NOMO-1 (cell line): Measurements from ENCODE around the gene KCNF1.
A peak's percentile ranks its signal among the peaks of the same experiment; 100 is the strongest.

ENCODE experiments used
- DNase-seq, 2 experiments: peaks; one replicate each; lab custom pipeline; 2025; ENCODE audit not compliant: unreplicated experiment in 2 of 2; lab: John Stamatoyannopoulos, UW

KCNF1 gene

GRCh38 chr2:10879624-10880585, 31.8 kb upstream of the KCNF1 start:
- DNase-seq, result no peak

GRCh38 chr2:10880586-10881321, 31.0 kb upstream of the KCNF1 start:
- peak; percentile 87 to 91 for DNase-seq

DNA sequence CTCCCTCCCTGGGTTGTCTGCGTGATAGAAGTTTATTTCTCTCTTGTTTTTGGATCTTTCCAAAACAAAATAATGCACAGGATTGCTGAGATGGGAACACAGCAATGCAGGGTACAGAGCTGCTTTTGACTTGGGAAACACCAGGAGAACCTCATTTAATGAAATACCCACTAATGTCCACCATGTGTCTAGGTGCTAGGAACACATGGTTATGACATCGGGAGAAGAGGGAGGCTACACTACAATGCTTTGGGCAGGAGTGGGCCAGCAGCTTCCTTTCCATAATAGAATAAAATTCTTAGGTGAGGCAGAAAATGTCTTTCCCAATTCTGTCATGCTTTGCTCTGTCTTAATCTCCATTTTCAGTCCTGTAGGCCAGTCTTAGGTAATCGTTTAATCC, 29.2 kb upstream of the KCNF1 start:
- DNase-seq, result no peak

GRCh38 chr2:10883066-10883465, 28.7 kb upstream of the KCNF1 start:
- DNase-seq, result no peak

DNA sequence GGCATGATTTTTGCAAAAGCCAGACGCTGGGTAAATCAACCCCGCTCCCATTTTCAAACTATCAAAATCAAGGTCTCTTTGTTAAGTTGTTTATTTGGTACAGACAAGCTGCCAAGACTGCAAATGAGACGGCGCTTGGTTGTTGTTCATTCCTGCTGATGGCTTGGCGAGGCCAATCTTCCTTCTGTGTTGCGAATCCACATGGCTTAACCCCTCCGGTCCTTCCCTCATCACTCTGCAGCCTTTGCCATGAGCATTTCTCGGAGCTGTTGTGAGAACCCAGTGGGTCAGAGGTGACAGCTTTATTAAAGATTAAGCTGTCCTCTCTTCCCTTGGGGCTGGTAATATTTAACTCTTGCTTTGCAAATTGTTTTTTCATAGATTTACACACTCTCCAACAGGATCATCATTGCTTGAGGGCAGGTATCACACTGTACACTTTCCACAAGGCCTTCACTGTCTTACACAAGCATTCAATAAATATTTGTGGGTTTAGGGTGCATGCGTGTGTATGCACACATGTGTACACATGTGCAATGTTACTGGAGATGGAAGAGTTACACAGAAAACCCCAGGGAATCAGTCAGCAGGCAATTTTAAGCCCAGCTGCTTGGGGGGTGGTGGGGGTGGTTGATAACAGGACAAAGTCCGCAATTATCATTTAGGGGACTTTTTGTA, 27.8 kb upstream of the KCNF1 start:
- DNase-seq, result no peak

DNA sequence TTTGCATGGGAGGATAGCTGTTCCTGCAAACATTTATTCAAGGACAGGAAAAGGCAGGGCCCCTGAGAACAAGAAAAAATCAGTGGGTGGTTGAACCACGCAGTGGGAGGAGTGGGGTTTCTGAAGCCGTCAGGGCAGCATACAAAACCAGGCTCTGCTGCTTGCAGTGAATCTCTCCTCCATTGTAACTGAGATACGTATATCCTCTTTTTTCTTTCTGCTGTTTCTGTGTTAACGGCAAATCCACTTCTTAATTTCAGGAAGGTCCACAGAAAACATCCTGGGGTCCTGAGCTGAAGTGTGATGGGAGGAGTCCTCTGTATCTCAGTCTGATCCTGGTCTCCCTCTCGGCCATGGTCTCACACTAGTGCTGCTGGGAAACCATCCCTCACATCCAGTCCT, 27.2 kb upstream of the KCNF1 start:
- DNase-seq, result no peak

DNA sequence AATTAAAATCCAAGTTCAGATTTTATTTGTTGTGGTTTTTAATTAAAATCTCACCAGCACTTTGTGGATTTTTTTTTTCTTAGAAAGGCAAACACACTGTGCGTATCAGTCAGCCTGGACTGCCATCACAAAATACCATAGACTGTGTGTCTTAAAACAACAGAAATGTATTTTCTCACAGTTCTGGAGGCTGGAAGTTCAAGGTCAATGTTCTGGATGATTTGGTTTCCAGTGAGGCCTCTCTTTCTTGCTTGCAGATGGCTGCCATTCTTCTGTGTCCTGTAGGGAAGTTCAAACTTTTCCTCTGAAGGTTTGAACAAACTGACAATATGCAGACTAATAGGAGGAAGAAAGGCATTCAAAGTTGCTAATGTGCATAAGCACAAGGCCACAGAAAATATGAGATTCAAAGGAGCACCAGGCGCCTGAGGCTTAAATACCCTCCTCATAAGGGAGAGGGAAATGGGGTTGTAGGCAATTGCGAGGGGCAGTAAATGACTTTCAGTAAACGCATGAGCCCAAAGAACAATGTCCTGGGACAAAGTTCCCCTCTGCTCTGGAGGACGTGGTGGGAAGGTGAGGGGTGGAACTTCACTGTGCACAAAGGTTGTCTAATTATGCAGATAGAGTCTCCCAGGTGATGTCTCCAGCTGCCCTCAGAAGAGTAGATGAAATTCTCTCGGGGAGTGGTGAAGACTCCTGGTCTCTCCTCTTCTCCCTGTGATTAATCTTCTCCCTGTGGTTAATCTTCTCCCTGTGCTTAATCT, 26.5 kb upstream of the KCNF1 start:
- DNase-seq, result no peak

- no peak for DNase-seq
These were observed 24.3 kb upstream of the KCNF1 start for GRCh38 chr2:10887476-10887875.

DNA sequence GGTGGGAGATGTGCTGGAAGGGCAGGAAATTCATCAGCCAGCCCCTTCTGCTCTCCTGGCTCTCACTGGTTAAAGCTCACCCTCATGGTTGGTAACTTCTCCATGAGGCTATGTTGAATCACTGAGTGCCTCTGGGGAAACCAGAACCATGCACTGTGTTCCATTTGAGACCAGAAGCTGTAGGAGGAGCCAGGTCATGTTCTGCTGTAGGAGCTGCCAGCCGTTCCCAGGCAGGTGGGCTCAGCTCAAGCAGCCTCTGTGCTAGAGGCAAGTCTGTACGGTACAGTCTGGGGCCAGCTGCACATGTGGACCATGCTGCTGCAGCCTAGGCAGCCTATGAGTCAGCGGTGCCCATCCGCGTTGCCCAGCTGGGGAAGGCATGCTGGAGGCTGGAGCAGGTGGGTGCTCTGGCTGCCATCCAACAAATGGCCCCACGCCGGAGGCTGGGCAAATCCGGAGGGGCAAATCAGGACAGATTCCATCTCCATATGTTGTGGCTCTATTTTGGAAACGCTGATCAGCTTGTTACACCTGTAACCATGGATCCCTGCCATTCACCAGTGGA, 22.0 kb upstream of the KCNF1 start:
- DNase-seq, result no peak

GRCh38 chr2:10890706-10891270, 20.9 kb upstream of the KCNF1 start:
- DNase-seq, result no peak

DNA sequence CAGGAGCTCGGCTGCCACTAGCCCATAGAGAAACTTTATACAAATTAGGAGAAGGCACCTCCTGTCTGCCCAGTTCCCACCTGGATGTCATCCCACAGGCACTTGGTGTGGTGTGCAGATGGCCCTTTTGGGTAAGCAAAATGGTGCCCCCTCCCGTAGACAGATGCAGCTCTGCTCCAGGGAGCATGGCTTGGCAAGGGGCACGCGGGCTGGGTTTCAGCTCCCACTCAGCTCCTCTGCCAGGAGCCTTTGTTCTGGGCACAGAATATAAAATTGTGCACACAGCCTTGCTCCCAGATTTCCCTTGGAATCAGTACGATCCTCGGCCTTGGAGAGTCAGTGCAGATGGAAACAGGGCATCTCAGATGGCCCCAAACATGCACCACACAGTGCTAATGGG, 20.3 kb upstream of the KCNF1 start:
- no peak for DNase-seq

- DNase-seq, result no peak
These were observed 19.9 kb upstream of the KCNF1 start for GRCh38 chr2:10891848-10892247.

- DNase-seq, result no peak
These were observed 19.4 kb upstream of the KCNF1 start for GRCh38 chr2:10892316-10892715.

- no peak for DNase-seq
These were observed 18.9 kb upstream of the KCNF1 start for GRCh38 chr2:10892796-10893350.

DNA sequence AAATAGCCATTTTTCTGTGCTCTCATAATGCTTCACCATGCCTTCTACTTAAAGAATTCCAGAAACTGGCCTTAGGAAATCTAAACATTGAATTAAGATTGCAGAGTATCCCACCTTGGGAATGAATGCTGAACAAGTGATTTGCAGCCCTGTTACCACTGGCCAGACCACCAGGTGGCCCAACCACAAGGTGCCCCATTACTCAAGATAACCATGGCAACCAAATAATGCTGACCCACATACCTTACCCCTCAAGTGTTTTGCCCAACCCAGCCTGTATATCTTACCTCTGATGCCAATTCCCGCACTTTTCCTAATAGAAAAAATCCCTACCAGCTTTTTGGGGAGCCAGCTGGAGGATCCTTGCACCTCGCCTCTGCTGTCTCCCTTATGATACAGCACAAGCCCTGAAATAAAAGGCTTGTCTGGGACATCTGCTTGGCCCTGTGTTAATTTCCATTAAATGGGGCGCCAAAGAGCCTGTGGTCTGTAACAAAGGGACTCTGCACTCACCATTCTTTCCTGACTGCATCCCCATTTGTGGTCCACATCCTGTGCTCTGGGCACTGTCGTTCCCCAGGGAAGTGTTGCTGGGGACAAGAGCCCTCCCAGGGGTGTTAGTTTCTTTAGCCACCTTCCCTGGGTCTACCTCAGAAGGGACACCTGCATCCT, 17.3 kb upstream of the KCNF1 start:
- DNase-seq, result no peak

- DNase-seq, result no peak
These were observed 16.5 kb upstream of the KCNF1 start for GRCh38 chr2:10895231-10895630.

GRCh38 chr2:10897956-10898355, 13.8 kb upstream of the KCNF1 start:
- DNase-seq, result no peak

GRCh38 chr2:10900216-10901109, 11.3 kb upstream of the KCNF1 start:
- peak; percentile 73 to 84 for DNase-seq
